Stimulated activated CD4-positive, alpha-beta T cell treated with anti-CD3 and anti-CD28 coated beads, Interleukin-1b, Interleukin-23, amount 100 ng/mL, for 48 hours (primary cell): ENCODE results near the gene ZIC4.

Source experiments
- DNase-seq: peaks from one replicate; pipeline ENCODE4 v3.0.0-alpha.2; 2020

The ZIC4 gene

GRCh38 chr3:147368561-147369221 lies 37.7 kb downstream of the ZIC4 start:
- DNase-seq: no peak

GRCh38 chr3:147368151-147368550 lies 38.2 kb downstream of the ZIC4 start:
- no peak for DNase-seq

- no peak for DNase-seq
Observed at GRCh38 chr3:147367676-147368075, 38.7 kb downstream of the ZIC4 start.

GRCh38 chr3:147365196-147366115 lies 40.9 kb downstream of the ZIC4 start:
- DNase-seq: no peak

- no peak for DNase-seq
Observed at GRCh38 chr3:147364771-147365170, 41.6 kb downstream of the ZIC4 start.

- DNase-seq: peak; percentile 50
Observed at GRCh38 chr3:147361454-147362420, 44.6 kb downstream of the ZIC4 start.

- no peak for DNase-seq
Observed at GRCh38 chr3:147360646-147361453, 45.5 kb downstream of the ZIC4 start.

- DNase-seq: no peak
Observed at GRCh38 chr3:147360051-147360439, 46.3 kb downstream of the ZIC4 start.

GRCh38 chr3:147359177-147360050 lies 46.9 kb downstream of the ZIC4 start:
- DNase-seq: no peak

- no peak for DNase-seq
Observed at GRCh38 chr3:147358144-147358992, 48.0 kb downstream of the ZIC4 start.

- no peak for DNase-seq
Observed at GRCh38 chr3:147356909-147357900, 49.1 kb downstream of the ZIC4 start.

- no peak for DNase-seq
Observed at GRCh38 chr3:147356145-147356908, 50.0 kb downstream of the ZIC4 start.

- no peak for DNase-seq
Observed at GRCh38 chr3:147355753-147356090, 50.6 kb downstream of the ZIC4 start.

GRCh38 chr3:147355084-147355752 lies 51.1 kb downstream of the ZIC4 start:
- DNase-seq: no peak

GRCh38 chr3:147354623-147355022 lies 51.7 kb downstream of the ZIC4 start:
- no peak for DNase-seq

- DNase-seq: no peak
Observed at GRCh38 chr3:147351301-147351700, 55.0 kb downstream of the ZIC4 start.

GRCh38 chr3:147348976-147349375 lies 57.4 kb downstream of the ZIC4 start:
- DNase-seq: no peak

GRCh38 chr3:147343926-147344325 lies 62.4 kb downstream of the ZIC4 start:
- no peak for DNase-seq
